ENCODE results near the gene ARL4A.

- TF ChIP-seq CTCF (IDR thresholded peaks at IDR 0.05; ENCODE audit: extremely low read depth in 1 of 2, insufficient read depth in 1 of 2, low read depth in 1 of 2, low read length in 2 of 2) (no peak), POLR2AphosphoS5 (IDR thresholded peaks at IDR 0.05; ENCODE audit: insufficient read depth, low read depth, low read length) (no peak)
Observed at GRCh38 chr7:12712236-12712635, 24.8 kb downstream of the ARL4A start.
